HG03135 (cell line): ENCODE measurements around the gene SOX13.

Source experiments
- ATAC-seq: cut with Tn5 transposase; IDR thresholded peaks from one replicate; pipeline ENCODE4 v1.9.1; 2021; ENCODE audit warnings: mild to moderate bottlenecking, moderate library complexity; ENCODE audit not compliant: unreplicated experiment

The SOX13 gene

GRCh38 chr1:204059970-204060369, 12.9 kb upstream of the SOX13 start:
- ATAC-seq: no peak

GRCh38 chr1:204062106-204062505, 10.8 kb upstream of the SOX13 start:
- no peak for ATAC-seq

- ATAC-seq: no peak
Measured at GRCh38 chr1:204065174-204065985, 7.5 kb upstream of the SOX13 start.

- no peak for ATAC-seq
Measured at GRCh38 chr1:204065986-204066300, 7.0 kb upstream of the SOX13 start.

GRCh38 chr1:204067935-204068334, 5.0 kb upstream of the SOX13 start:
- ATAC-seq: no peak

- ATAC-seq: no peak
Measured at GRCh38 chr1:204069887-204070286, 3.0 kb upstream of the SOX13 start.

GRCh38 chr1:204070895-204071294, 2.0 kb upstream of the SOX13 start:
- ATAC-seq: no peak

GRCh38 chr1:204073837-204074273, 940 bp downstream of the SOX13 start:
- ATAC-seq: no peak

GRCh38 chr1:204074274-204075138, 1.6 kb downstream of the SOX13 start:
- ATAC-seq: no peak

GRCh38 chr1:204075139-204075521, 2.2 kb downstream of the SOX13 start:
- ATAC-seq: no peak

- ATAC-seq: no peak
Measured at GRCh38 chr1:204075890-204076846, 3.3 kb downstream of the SOX13 start.

GRCh38 chr1:204076891-204077290, 4.0 kb downstream of the SOX13 start:
- ATAC-seq: no peak

- no peak for ATAC-seq
Measured at GRCh38 chr1:204077979-204078696, 5.2 kb downstream of the SOX13 start.

GRCh38 chr1:204079608-204079999, 6.7 kb downstream of the SOX13 start:
- no peak for ATAC-seq

GRCh38 chr1:204080163-204080903, 7.4 kb downstream of the SOX13 start:
- no peak for ATAC-seq

- no peak for ATAC-seq
Measured at GRCh38 chr1:204081164-204081790, 8.4 kb downstream of the SOX13 start.

- no peak for ATAC-seq
Measured at GRCh38 chr1:204081791-204082513, 9.0 kb downstream of the SOX13 start.

GRCh38 chr1:204083491-204083890, 10.6 kb downstream of the SOX13 start:
- no peak for ATAC-seq
